ENCODE results near the gene OBSCN.

Gene OBSCN

GRCh38 chr1:228408041-228408868 lies 200.4 kb downstream of the OBSCN start:
- peaks cover 20% of the 10 kb centered on the region; the same call in 1 of the 2 replicates for H3K79me2 ChIP-seq (ENCODE audit: insufficient read depth, low read length)
- no peaks in the 10 kb centered on the region for H3K9me2 ChIP-seq (ENCODE audit: low read depth, low read length)
- no peak for TF ChIP-seq CTCF (IDR thresholded peaks at IDR 0.05; ENCODE audit: low read length)
- no peak for TF ChIP-seq EZH2 (IDR thresholded peaks at IDR 0.05; ENCODE audit: borderline replicate concordance, low read length)
- H3K4me2 ChIP-seq (ENCODE audit: low read length) = 0 out of 2 replicates have a peak overlapping the region, but pooled peaks have one; percentile 99
- H3F3A ChIP-seq (ENCODE audit: insufficient read depth, low read length) = no peaks in the 10 kb centered on the region
- no peaks in the 10 kb centered on the region for H3K27me3 ChIP-seq (ENCODE audit: insufficient read depth, low read length)
- no peaks in the 10 kb centered on the region for H3K36me3 ChIP-seq (ENCODE audit: insufficient read depth, low read length)
- no peaks in the 10 kb centered on the region for H3K9me3 ChIP-seq (ENCODE audit: low read length)
- H2AFZ ChIP-seq (ENCODE audit: low read length) = no peak overlapping the region
- H3K4me3 ChIP-seq (ENCODE audit: low read depth, low read length, poor library complexity, severe bottlenecking) = no peak overlapping the region
- H3K27ac ChIP-seq (ENCODE audit: low read depth, low read length, poor library complexity, severe bottlenecking) = no peak overlapping the region
- peaks cover 26% of the 10 kb centered on the region for H3K4me1 ChIP-seq (ENCODE audit: insufficient read depth, low read length, severe bottlenecking)
- H4K20me1 ChIP-seq (ENCODE audit: insufficient read depth, low read length) = no peaks in the 10 kb centered on the region
- H3K9ac ChIP-seq (ENCODE audit: low read length) = no peak overlapping the region

- Histone ChIP-seq H4K20me1 (ENCODE audit: insufficient read depth, low read length) (no peaks in the 10 kb centered on the region), H3K9ac (ENCODE audit: low read length) (no peak overlapping the region), H3K27me3 (ENCODE audit: insufficient read depth, low read length) (no peaks in the 10 kb centered on the region), H3K27ac (ENCODE audit: low read depth, low read length, poor library complexity, severe bottlenecking) (no peak overlapping the region), H3K4me1 (ENCODE audit: insufficient read depth, low read length, severe bottlenecking) (peaks cover 24% of the 10 kb centered on the region), H3K4me3 (ENCODE audit: low read depth, low read length, poor library complexity, severe bottlenecking) (no peak overlapping the region), H2AFZ (ENCODE audit: low read length) (no peak overlapping the region), H3K79me2 (ENCODE audit: insufficient read depth, low read length) (peaks cover 18% of the 10 kb centered on the region; the same call in 1 of the 2 replicates), H3K36me3 (ENCODE audit: insufficient read depth, low read length) (no peaks in the 10 kb centered on the region), H3K9me3 (ENCODE audit: low read length) (no peaks in the 10 kb centered on the region), H3K9me2 (ENCODE audit: low read depth, low read length) (no peaks in the 10 kb centered on the region), H3K4me2 (ENCODE audit: low read length) (no peak overlapping the region), H3F3A (ENCODE audit: insufficient read depth, low read length) (no peaks in the 10 kb centered on the region)
- TF ChIP-seq CTCF (IDR thresholded peaks at IDR 0.05; ENCODE audit: low read length) = no peak
- TF ChIP-seq EZH2 (IDR thresholded peaks at IDR 0.05; ENCODE audit: borderline replicate concordance, low read length) = no peak
These were observed 201.3 kb downstream of the OBSCN start for GRCh38 chr1:228408869-228409805.

- Histone ChIP-seq H3K27me3 (ENCODE audit: insufficient read depth, low read length) (no peaks in the 10 kb centered on the region), H2AFZ (ENCODE audit: low read length) (no peak overlapping the region), H3K4me2 (ENCODE audit: low read length) (no peak overlapping the region)
These were observed 202.2 kb downstream of the OBSCN start for GRCh38 chr1:228410015-228410414.

More at GRCh38 chr1:228410015-228410414, 202.2 kb downstream of the OBSCN start:
- Histone ChIP-seq H3K79me2 (ENCODE audit: insufficient read depth, low read length) (peaks cover 11% of the 10 kb centered on the region; the same call in 1 of the 2 replicates), H3K36me3 (ENCODE audit: insufficient read depth, low read length) (no peaks in the 10 kb centered on the region), H3K27ac (ENCODE audit: low read depth, low read length, poor library complexity, severe bottlenecking) (no peak overlapping the region), H4K20me1 (ENCODE audit: insufficient read depth, low read length) (no peaks in the 10 kb centered on the region), H3K4me3 (ENCODE audit: low read depth, low read length, poor library complexity, severe bottlenecking) (no peak overlapping the region), H3K9ac (ENCODE audit: low read length) (no peak overlapping the region), H3F3A (ENCODE audit: insufficient read depth, low read length) (no peaks in the 10 kb centered on the region), H3K4me1 (ENCODE audit: insufficient read depth, low read length, severe bottlenecking) (peaks cover 15% of the 10 kb centered on the region), H3K9me3 (ENCODE audit: low read length) (no peaks in the 10 kb centered on the region), H3K9me2 (ENCODE audit: low read depth, low read length) (no peaks in the 10 kb centered on the region)
- TF ChIP-seq EZH2 (IDR thresholded peaks at IDR 0.05; ENCODE audit: borderline replicate concordance, low read length) (no peak), CTCF (IDR thresholded peaks at IDR 0.05; ENCODE audit: low read length) (no peak)
